A673 (cell line): Measurements from ENCODE around the gene ATP2A2.

Experiments
- CTCF ChIP-seq: fragments of 300-800, 200-600 bp; sonication (generic); conservative IDR thresholded peaks from 2 replicates; pipeline ENCODE4 v1.5.1; 2017; ENCODE audit warnings: low read depth, mild to moderate bottlenecking, antibody characterized with exemption, low read length, moderate library complexity, mixed read lengths
- EZH2 ChIP-seq: fragments of 200-600 bp; sonication (generic); IDR thresholded peaks from 2 replicates; pipeline ENCODE4 v1.6.1; 2017; ENCODE audit warnings: borderline replicate concordance, low read depth, mild to moderate bottlenecking, mixed read lengths, antibody characterized with exemption, low read length; ENCODE audit not compliant: poor library complexity, severe bottlenecking

GRCh38 chr12:110278255-110278536, 2.9 kb upstream of the ATP2A2 start:
- TF ChIP-seq CTCF: no peak
- no peak for TF ChIP-seq EZH2
